Measurements from ENCODE around the gene FNIP1. TPM values are rescaled to one million over a fixed set of nuclear protein-coding genes. Genes with fewer than 3 reads are reported as not detected.
"Not testable (repeated sequence)": the region's sequence is repeated elsewhere in the genome, so short reads cannot be mapped to it uniquely, and the experiment has no call there.

Gene FNIP1
- total and polyA plus RNA-seq, 2 donors: 7.5 to 15.9 TPM

- Histone ChIP-seq H3K4me1 (ENCODE audit: control insufficient read depth in 2 of 2, insufficient read depth in 2 of 2, low read length in 2 of 2) (peaks cover 0 to 4% of the 10 kb centered on the region in 2 donors), H3K4me3 (ENCODE audit: low read length in 2 of 2) (no peak overlapping the region), H3K36me3 (ENCODE audit: control insufficient read depth in 2 of 2, insufficient read depth in 2 of 2, low read length in 1 of 2) (peaks cover 0 to 3% of the 10 kb centered on the region in 2 donors), H3K27ac (ENCODE audit: low read depth in 1 of 2, low read length in 1 of 2) (no peak overlapping the region), H3K9me3 (ENCODE audit: control insufficient read depth in 2 of 2, insufficient read depth in 1 of 2, low read length in 1 of 2) (no peaks in the 10 kb centered on the region), H3K27me3 (ENCODE audit: control insufficient read depth in 2 of 2, insufficient read depth in 1 of 2, low read length in 1 of 2) (no peaks in the 10 kb centered on the region)
- no peak for DNase-seq (ENCODE audit: low read depth in 6 of 9, low spot score in 9 of 9)
- 100% methylated on average over 1 of the region's 1 CpG for WGBS
Measured at GRCh38 chr5:131609774-131610173, 187.0 kb downstream of the FNIP1 start.

GRCh38 chr5:131608597-131608996, 188.2 kb downstream of the FNIP1 start:
- Histone ChIP-seq H3K4me1 (ENCODE audit: control insufficient read depth in 2 of 2, insufficient read depth in 2 of 2, low read length in 2 of 2) (peaks cover 0 to 4% of the 10 kb centered on the region in 2 donors), H3K9me3 (ENCODE audit: control insufficient read depth in 2 of 2, insufficient read depth in 1 of 2, low read length in 1 of 2) (no peaks in the 10 kb centered on the region), H3K27ac (ENCODE audit: low read depth in 1 of 2, low read length in 1 of 2) (no peak overlapping the region), H3K27me3 (ENCODE audit: control insufficient read depth in 2 of 2, insufficient read depth in 1 of 2, low read length in 1 of 2) (no peaks in the 10 kb centered on the region), H3K36me3 (ENCODE audit: control insufficient read depth in 2 of 2, insufficient read depth in 2 of 2, low read length in 1 of 2) (peaks cover 0 to 3% of the 10 kb centered on the region in 2 donors), H3K4me3 (ENCODE audit: low read length in 2 of 2) (no peak overlapping the region)
- 73% methylated on average over 5 of the region's 5 CpGs for WGBS
- DNase-seq (ENCODE audit: low read depth in 6 of 9, low spot score in 9 of 9): no peak

- DNase-seq (ENCODE audit: low read depth in 6 of 9, low spot score in 9 of 9): no peak
- Histone ChIP-seq H3K36me3 (ENCODE audit: control insufficient read depth in 2 of 2, insufficient read depth in 2 of 2, low read length in 1 of 2) (peaks cover 0 to 3% of the 10 kb centered on the region in 2 donors), H3K9me3 (ENCODE audit: control insufficient read depth in 2 of 2, insufficient read depth in 1 of 2, low read length in 1 of 2) (no peaks in the 10 kb centered on the region), H3K4me1 (ENCODE audit: control insufficient read depth in 2 of 2, insufficient read depth in 2 of 2, low read length in 2 of 2) (peaks cover 0 to 4% of the 10 kb centered on the region in 2 donors), H3K4me3 (ENCODE audit: low read length in 2 of 2) (no peak overlapping the region), H3K27ac (ENCODE audit: low read depth in 1 of 2, low read length in 1 of 2) (no peak overlapping the region), H3K27me3 (ENCODE audit: control insufficient read depth in 2 of 2, insufficient read depth in 1 of 2, low read length in 1 of 2) (no peaks in the 10 kb centered on the region)
- WGBS: 96% methylated on average over 4 of the region's 4 CpGs
Measured at GRCh38 chr5:131607903-131608540, 188.8 kb downstream of the FNIP1 start.

- H3K36me3 ChIP-seq (ENCODE audit: control insufficient read depth in 2 of 2, insufficient read depth in 2 of 2, low read length in 1 of 2): peaks cover 2 to 3% of the 10 kb centered on the region in 2 donors
- peaks cover 0 to 4% of the 10 kb centered on the region in 2 donors for H3K4me1 ChIP-seq (ENCODE audit: control insufficient read depth in 2 of 2, insufficient read depth in 2 of 2, low read length in 2 of 2)
- no peaks in the 10 kb centered on the region for H3K9me3 ChIP-seq (ENCODE audit: control insufficient read depth in 2 of 2, insufficient read depth in 1 of 2, low read length in 1 of 2)
- H3K4me3 ChIP-seq (ENCODE audit: low read length in 2 of 2): no peak overlapping the region
- H3K27me3 ChIP-seq (ENCODE audit: control insufficient read depth in 2 of 2, insufficient read depth in 1 of 2, low read length in 1 of 2): no peaks in the 10 kb centered on the region
- DNase-seq (ENCODE audit: low read depth in 6 of 9, low spot score in 9 of 9): no peak
- no peak overlapping the region for H3K27ac ChIP-seq (ENCODE audit: low read depth in 1 of 2, low read length in 1 of 2)
- 98% methylated on average over 4 of the region's 4 CpGs for WGBS
Measured at GRCh38 chr5:131607418-131607817, 189.4 kb downstream of the FNIP1 start.

- no peak overlapping the region for H3K27ac ChIP-seq (ENCODE audit: low read depth in 1 of 2, low read length in 1 of 2)
- H3K4me1 ChIP-seq (ENCODE audit: control insufficient read depth in 2 of 2, insufficient read depth in 2 of 2, low read length in 2 of 2): peaks cover 0 to 4% of the 10 kb centered on the region in 2 donors
- H3K27me3 ChIP-seq (ENCODE audit: control insufficient read depth in 2 of 2, insufficient read depth in 1 of 2, low read length in 1 of 2): no peaks in the 10 kb centered on the region
- 98% methylated on average over 2 of the region's 2 CpGs for WGBS
- H3K36me3 ChIP-seq (ENCODE audit: control insufficient read depth in 2 of 2, insufficient read depth in 2 of 2, low read length in 1 of 2): peaks cover 0 to 4% of the 10 kb centered on the region in 2 donors
- H3K4me3 ChIP-seq (ENCODE audit: low read length in 2 of 2): no peak overlapping the region
- H3K9me3 ChIP-seq (ENCODE audit: control insufficient read depth in 2 of 2, insufficient read depth in 1 of 2, low read length in 1 of 2): no peaks in the 10 kb centered on the region
- no peak for DNase-seq (ENCODE audit: low read depth in 6 of 9, low spot score in 9 of 9)
Measured at GRCh38 chr5:131605086-131605485, 191.7 kb downstream of the FNIP1 start.

GRCh38 chr5:131595088-131596033, 201.5 kb downstream of the FNIP1 start:
- 57% methylated on average over 8 of the region's 8 CpGs for WGBS
- DNase-seq (ENCODE audit: low read depth in 6 of 9, low spot score in 9 of 9): peak; percentile 4 to 74 (median 34)

GRCh38 chr5:131593921-131594320, 202.9 kb downstream of the FNIP1 start:
- no peak overlapping the region for H3K27ac ChIP-seq (ENCODE audit: low read depth in 1 of 2, low read length in 1 of 2)
- H3K36me3 ChIP-seq (ENCODE audit: control insufficient read depth in 2 of 2, insufficient read depth in 2 of 2, low read length in 1 of 2): peaks cover 0 to 6% of the 10 kb centered on the region in 2 donors
- peaks cover 0 to 5% of the 10 kb centered on the region in 2 donors for H3K9me3 ChIP-seq (ENCODE audit: control insufficient read depth in 2 of 2, insufficient read depth in 1 of 2, low read length in 1 of 2)
- DNase-seq (ENCODE audit: low read depth in 6 of 9, low spot score in 9 of 9): no peak
- WGBS: 97% methylated on average over 2 of the region's 2 CpGs
- H3K27me3 ChIP-seq (ENCODE audit: control insufficient read depth in 2 of 2, insufficient read depth in 1 of 2, low read length in 1 of 2): no peaks in the 10 kb centered on the region
- peaks cover 4 to 18% of the 10 kb centered on the region in 2 donors for H3K4me1 ChIP-seq (ENCODE audit: control insufficient read depth in 2 of 2, insufficient read depth in 2 of 2, low read length in 2 of 2)
- H3K4me3 ChIP-seq (ENCODE audit: low read length in 2 of 2): no peak overlapping the region

More at GRCh38 chr5:131595088-131596033, 201.5 kb downstream of the FNIP1 start:
- H3K4me3 ChIP-seq (ENCODE audit: low read length in 2 of 2): no peak overlapping the region
- H3K36me3 ChIP-seq (ENCODE audit: control insufficient read depth in 2 of 2, insufficient read depth in 2 of 2, low read length in 1 of 2): no peaks in the 10 kb centered on the region
- H3K27me3 ChIP-seq (ENCODE audit: control insufficient read depth in 2 of 2, insufficient read depth in 1 of 2, low read length in 1 of 2): no peaks in the 10 kb centered on the region
- peak overlapping the region; percentile 1 to 53 for H3K27ac ChIP-seq (ENCODE audit: low read depth in 1 of 2, low read length in 1 of 2)
- peaks cover 0 to 5% of the 10 kb centered on the region in 2 donors for H3K9me3 ChIP-seq (ENCODE audit: control insufficient read depth in 2 of 2, insufficient read depth in 1 of 2, low read length in 1 of 2)
- H3K4me1 ChIP-seq (ENCODE audit: control insufficient read depth in 2 of 2, insufficient read depth in 2 of 2, low read length in 2 of 2): peaks cover 4 to 14% of the 10 kb centered on the region in 2 donors

GRCh38 chr5:131593436-131593835, 203.4 kb downstream of the FNIP1 start:
- H3K27me3 ChIP-seq (ENCODE audit: control insufficient read depth in 2 of 2, insufficient read depth in 1 of 2, low read length in 1 of 2); H3K27ac ChIP-seq (ENCODE audit: low read depth in 1 of 2, low read length in 1 of 2); H3K9me3 ChIP-seq (ENCODE audit: control insufficient read depth in 2 of 2, insufficient read depth in 1 of 2, low read length in 1 of 2); DNase-seq (ENCODE audit: low read depth in 6 of 9, low spot score in 9 of 9); H3K36me3 ChIP-seq (ENCODE audit: control insufficient read depth in 2 of 2, insufficient read depth in 2 of 2, low read length in 1 of 2); H3K4me3 ChIP-seq (ENCODE audit: low read length in 2 of 2): not testable (repeated sequence)
- peaks cover 4 to 18% of the 10 kb centered on the region in 2 donors for H3K4me1 ChIP-seq (ENCODE audit: control insufficient read depth in 2 of 2, insufficient read depth in 2 of 2, low read length in 2 of 2)
- 97% methylated on average over 2 of the region's 2 CpGs for WGBS

All from thymus (tissue), 11 donors.